Karpas-422 (cell line): ENCODE data around the gene PPFIBP2. TPM values are rescaled to one million over a fixed set of nuclear protein-coding genes. Genes with fewer than 3 reads are reported as not detected.

Experiments
- DNase-seq: peaks from one replicate; pipeline ENCODE4 v3.0.0-alpha.2; 2015
- H2AFZ ChIP-seq: fragments of 200-600 bp; sonication (generic); 2 replicates; pipeline ENCODE4 v1.6.1; 2014; ENCODE audit warnings: antibody characterized with exemption, low read length, mixed read lengths
- H3K27ac ChIP-seq: fragments of 200-600 bp; sonication (generic); 2 replicates; pipeline ENCODE4 v1.5.1; 2014; ENCODE audit warnings: mild to moderate bottlenecking, low read length, moderate library complexity
- H3K27me3 ChIP-seq: fragments of 200-600 bp; sonication (generic); 2 replicates; pipeline ENCODE4 v1.6.1; 2014; ENCODE audit warnings: low read length, mixed read lengths
- H3K36me3 ChIP-seq: fragments of 200-600 bp; sonication (generic); 2 replicates; pipeline ENCODE4 v1.6.1; 2014; ENCODE audit warnings: low read length, mixed read lengths; ENCODE audit not compliant: insufficient read depth
- H3K4me1 ChIP-seq: fragments of 200-600 bp; sonication (generic); 2 replicates; pipeline ENCODE4 v1.6.1; 2014; ENCODE audit warnings: mild to moderate bottlenecking, low read length, mixed read lengths
- H3K4me2 ChIP-seq: fragments of 200-600 bp; sonication (generic); 2 replicates; pipeline ENCODE4 v1.6.1; 2014; ENCODE audit warnings: low read length, low read depth, mild to moderate bottlenecking; ENCODE audit not compliant: poor library complexity, severe bottlenecking
- H3K4me3 ChIP-seq: fragments of 200-600 bp; sonication (generic); 2 replicates; pipeline ENCODE4 v1.5.1; 2014; ENCODE audit warnings: mild to moderate bottlenecking, antibody characterized with exemption, low read length, mixed read lengths
- H3K79me2 ChIP-seq: fragments of 200-600 bp; sonication (generic); 2 replicates; pipeline ENCODE4 v1.6.1; 2014; ENCODE audit warnings: mild to moderate bottlenecking, low read length, mixed read lengths
- H3K9ac ChIP-seq: fragments of 200-600 bp; sonication (generic); 2 replicates; pipeline ENCODE4 v1.6.0; 2014; ENCODE audit warnings: low read length
- H3K9me2 ChIP-seq: fragments of 200-600 bp; sonication (generic), shearing (Covaris generic); replicated peaks from 2 replicates; pipeline ENCODE4 v1.6.0; 2014; ENCODE audit warnings: mild to moderate bottlenecking, low read length, moderate library complexity; ENCODE audit not compliant: insufficient read depth
- H3K9me3 ChIP-seq: fragments of 300-700, 200-600 bp; sonication (generic); 2 replicates; pipeline ENCODE4 v1.6.1; 2014; ENCODE audit warnings: low read length, mixed read lengths
- H4K20me1 ChIP-seq: fragments of 200-600 bp; sonication (generic); 2 replicates; pipeline ENCODE4 v1.6.1; 2014; ENCODE audit warnings: mild to moderate bottlenecking, antibody characterized with exemption, low read length, low read depth; ENCODE audit not compliant: insufficient read depth
- total RNA-seq: library from RNA; depleted of rRNA; stranded (reverse); fragments of >200 nt; shearing (Covaris generic); gene quantifications from 2 replicates; pipeline ENCODE4 v1.2.3, GENCODE V29; 2014; ENCODE audit warnings: low replicate concordance

PPFIBP2 gene
- total RNA-seq, 1 experiment from 2014 or later = 36.5 TPM

- H3K79me2 ChIP-seq = no peaks in the 10 kb centered on the region
- no peak for DNase-seq
- H2AFZ ChIP-seq = no peak within 1 kb of the TSS
- peaks cover 11% of the 10 kb centered on the region for H3K4me1 ChIP-seq
- H3K4me2 ChIP-seq = no peak within 1 kb of the TSS
- H3K9ac ChIP-seq = no peak within 1 kb of the TSS
- H3K9me3 ChIP-seq = no peaks in the 10 kb centered on the region
- 0 out of 2 replicates have a peak, but pooled peaks cover 2% of the 10 kb centered on the region for H3K27me3 ChIP-seq
- H3K27ac ChIP-seq = no peak within 1 kb of the TSS
- H3K9me2 ChIP-seq = no peaks in the 10 kb centered on the region
- H4K20me1 ChIP-seq = no peaks in the 10 kb centered on the region
- no peak within 1 kb of the TSS for H3K4me3 ChIP-seq
- H3K36me3 ChIP-seq = no peaks in the 10 kb centered on the region
Measured at GRCh38 chr11:7485186-7486097, 28.4 kb upstream of the PPFIBP2 start, which contains the start of gene OLFML1. Gene OLFML1, plus strand, starts transcription at chr11:7485506. Its CDS starts 370 bp downstream, at chr11:7485876.

- H3K9me2 ChIP-seq = no peaks in the 10 kb centered on the region
- H3K9ac ChIP-seq = no peak overlapping the region
- H3K4me2 ChIP-seq = no peak overlapping the region
- peaks cover 11% of the 10 kb centered on the region for H3K4me1 ChIP-seq
- H2AFZ ChIP-seq = no peak overlapping the region
- H3K9me3 ChIP-seq = no peaks in the 10 kb centered on the region
- H3K79me2 ChIP-seq = no peaks in the 10 kb centered on the region
- no peak for DNase-seq
- no peak overlapping the region for H3K4me3 ChIP-seq
- H3K27ac ChIP-seq = no peak overlapping the region
- 0 out of 2 replicates have a peak, but pooled peaks cover 2% of the 10 kb centered on the region for H3K27me3 ChIP-seq
- no peaks in the 10 kb centered on the region for H4K20me1 ChIP-seq
- H3K36me3 ChIP-seq = no peaks in the 10 kb centered on the region
Measured at GRCh38 chr11:7486098-7486780, 27.6 kb upstream of the PPFIBP2 start.

- peaks cover 11% of the 10 kb centered on the region for H3K4me1 ChIP-seq
- no peak overlapping the region for H3K27ac ChIP-seq
- no peak overlapping the region for H2AFZ ChIP-seq
- H3K9me3 ChIP-seq = no peaks in the 10 kb centered on the region
- no peaks in the 10 kb centered on the region for H3K36me3 ChIP-seq
- H3K4me2 ChIP-seq = no peak overlapping the region
- no peak overlapping the region for H3K9ac ChIP-seq
- no peaks in the 10 kb centered on the region for H3K9me2 ChIP-seq
- H3K27me3 ChIP-seq = 0 out of 2 replicates have a peak, but pooled peaks cover 2% of the 10 kb centered on the region
- no peak for DNase-seq
- H3K79me2 ChIP-seq = no peaks in the 10 kb centered on the region
- H4K20me1 ChIP-seq = no peaks in the 10 kb centered on the region
- H3K4me3 ChIP-seq = no peak overlapping the region
Measured at GRCh38 chr11:7486781-7487140, 27.0 kb upstream of the PPFIBP2 start.

GRCh38 chr11:7487360-7487759 is 26.4 kb upstream of the PPFIBP2 start:
- H3K27ac ChIP-seq = no peak overlapping the region
- H3K9me3 ChIP-seq = no peaks in the 10 kb centered on the region

GRCh38 chr11:7488681-7489080 is 25.1 kb upstream of the PPFIBP2 start:
- no peak for DNase-seq
- H4K20me1 ChIP-seq = no peaks in the 10 kb centered on the region
- H3K4me3 ChIP-seq = no peak overlapping the region
- no peak overlapping the region for H2AFZ ChIP-seq
- H3K4me2 ChIP-seq = no peak overlapping the region
- H3K27me3 ChIP-seq = no peaks in the 10 kb centered on the region
- no peak overlapping the region for H3K27ac ChIP-seq
- H3K9ac ChIP-seq = no peak overlapping the region
- no peaks in the 10 kb centered on the region for H3K9me3 ChIP-seq
- H3K9me2 ChIP-seq = no peaks in the 10 kb centered on the region
- H3K4me1 ChIP-seq = peaks cover 11% of the 10 kb centered on the region
- no peaks in the 10 kb centered on the region for H3K79me2 ChIP-seq
- H3K36me3 ChIP-seq = no peaks in the 10 kb centered on the region

More at GRCh38 chr11:7487360-7487759, 26.4 kb upstream of the PPFIBP2 start:
- Histone ChIP-seq H3K4me3 (no peak overlapping the region), H4K20me1 (no peaks in the 10 kb centered on the region), H3K4me1 (peaks cover 11% of the 10 kb centered on the region), H3K4me2 (no peak overlapping the region), H3K9ac (no peak overlapping the region), H3K79me2 (no peaks in the 10 kb centered on the region), H3K9me2 (no peaks in the 10 kb centered on the region), H2AFZ (no peak overlapping the region), H3K36me3 (no peaks in the 10 kb centered on the region), H3K27me3 (0 out of 2 replicates have a peak, but pooled peaks cover 2% of the 10 kb centered on the region)
- no peak for DNase-seq

- Histone ChIP-seq H4K20me1 (no peaks in the 10 kb centered on the region), H3K27ac (no peak overlapping the region), H3K36me3 (no peaks in the 10 kb centered on the region), H3K9me2 (no peaks in the 10 kb centered on the region), H2AFZ (no peak overlapping the region), H3K4me3 (no peak overlapping the region), H3K79me2 (no peaks in the 10 kb centered on the region), H3K9me3 (no peaks in the 10 kb centered on the region), H3K4me1 (peaks cover 7% of the 10 kb centered on the region), H3K27me3 (no peaks in the 10 kb centered on the region), H3K4me2 (no peak overlapping the region), H3K9ac (no peak overlapping the region)
- DNase-seq = no peak
Measured at GRCh38 chr11:7489376-7489775, 24.4 kb upstream of the PPFIBP2 start.

GRCh38 chr11:7490054-7490453 is 23.7 kb upstream of the PPFIBP2 start:
- H3K4me2 ChIP-seq = no peak overlapping the region
- no peak overlapping the region for H3K9ac ChIP-seq
- H3K27me3 ChIP-seq = no peaks in the 10 kb centered on the region
- no peaks in the 10 kb centered on the region for H3K36me3 ChIP-seq
- peaks cover 9% of the 10 kb centered on the region for H3K4me1 ChIP-seq
- no peak for DNase-seq
- no peaks in the 10 kb centered on the region for H3K9me2 ChIP-seq
- no peak overlapping the region for H3K27ac ChIP-seq
- no peaks in the 10 kb centered on the region for H3K9me3 ChIP-seq
- H2AFZ ChIP-seq = no peak overlapping the region
- no peaks in the 10 kb centered on the region for H4K20me1 ChIP-seq
- no peak overlapping the region for H3K4me3 ChIP-seq
- no peaks in the 10 kb centered on the region for H3K79me2 ChIP-seq

DNA sequence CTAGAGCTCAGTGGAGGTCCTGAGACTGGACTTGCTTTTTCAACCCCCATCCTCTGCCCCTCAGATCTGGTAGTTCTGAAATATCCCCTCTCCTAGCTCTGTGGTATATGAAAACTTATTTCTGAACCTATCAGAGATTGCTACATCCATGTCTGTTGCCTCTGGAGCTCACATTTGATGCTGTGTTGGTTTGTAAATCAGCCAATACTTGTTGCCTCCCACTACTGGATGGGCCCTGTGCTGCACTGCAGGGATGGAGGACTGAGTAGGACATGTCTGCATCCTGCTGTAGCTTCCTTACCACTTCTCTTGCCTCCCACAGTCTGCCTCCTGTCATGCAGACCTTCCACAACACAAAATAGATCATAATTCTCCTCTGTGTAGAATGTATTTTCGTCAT is 23.3 kb upstream of the PPFIBP2 start:
- DNase-seq = no peak
- no peak overlapping the region for H3K4me3 ChIP-seq
- no peak overlapping the region for H3K27ac ChIP-seq
- H3K9me3 ChIP-seq = no peaks in the 10 kb centered on the region
- no peaks in the 10 kb centered on the region for H3K36me3 ChIP-seq
- H2AFZ ChIP-seq = no peak overlapping the region
- no peaks in the 10 kb centered on the region for H3K9me2 ChIP-seq
- H4K20me1 ChIP-seq = no peaks in the 10 kb centered on the region
- H3K9ac ChIP-seq = no peak overlapping the region
- H3K79me2 ChIP-seq = no peaks in the 10 kb centered on the region
- no peaks in the 10 kb centered on the region for H3K27me3 ChIP-seq
- H3K4me1 ChIP-seq = peaks cover 14% of the 10 kb centered on the region
- H3K4me2 ChIP-seq = no peak overlapping the region
